HEK293T (cell line): Measurements from ENCODE around the gene UBXN2A.

Source experiments
- ARNT ChIP-seq: fragments of 450-650 bp; IDR thresholded peaks from 2 replicates; pipeline ENCODE4 v1.6.1; 2017; ENCODE audit warnings: mild to moderate bottlenecking
- ELF4 ChIP-seq: fragments of 450-650 bp; IDR thresholded peaks from 2 replicates; pipeline ENCODE4 v1.6.1; 2017; ENCODE audit warnings: antibody characterized with exemption
- FOXA1 ChIP-seq: fragments of 450-650 bp; IDR thresholded peaks from 2 replicates; pipeline ENCODE4 v1.6.1; 2016; ENCODE audit warnings: mild to moderate bottlenecking
- FOXM1 ChIP-seq: fragments of 450-650 bp; IDR thresholded peaks from 2 replicates; pipeline ENCODE4 v1.6.1; 2017; ENCODE audit warnings: mild to moderate bottlenecking, borderline replicate concordance
- HDGF ChIP-seq: fragments of 450-650 bp; IDR thresholded peaks from 2 replicates; pipeline ENCODE4 v1.6.1; 2017; ENCODE audit warnings: antibody characterized with exemption, borderline replicate concordance
- NFRKB ChIP-seq: fragments of 450-650 bp; IDR thresholded peaks from 2 replicates; pipeline ENCODE4 v1.6.1; 2016; ENCODE audit warnings: mild to moderate bottlenecking, moderate library complexity
- SP1 ChIP-seq: fragments of 450-650 bp; IDR thresholded peaks from 2 replicates; pipeline ENCODE4 v1.6.1; 2017
- SUZ12 ChIP-seq: fragments of 450-650 bp; IDR thresholded peaks from 2 replicates; pipeline ENCODE4 v1.6.1; 2016; ENCODE audit warnings: mild to moderate bottlenecking
- TARDBP ChIP-seq: fragments of 450-650 bp; IDR thresholded peaks from 2 replicates; pipeline ENCODE4 v1.6.1; 2016
- ZNF384 ChIP-seq: fragments of 450-650 bp; IDR thresholded peaks from 2 replicates; pipeline ENCODE4 v1.6.1; 2016

- TF ChIP-seq SUZ12 (no peak), TARDBP (no peak), ARNT (no peak), FOXA1 (no peak), FOXM1 (no peak), SP1 (no peak), ELF4 (no peak), NFRKB (no peak), HDGF (no peak), ZNF384 (no peak)
Measured at GRCh38 chr2:23994567-23994966, 54.3 kb downstream of the UBXN2A start.
